GM12878 (cell line): ENCODE results near the gene SOX5. TPM values are rescaled to one million over a fixed set of nuclear protein-coding genes. Genes with fewer than 3 reads are reported as not detected.

Experiments used
- ATAC-seq: fragments of 200-7000 bp; cut with Tn5 transposase; 3 replicates; pipeline ENCODE4 v1.9.1; 2020; ENCODE audit warnings: mild to moderate bottlenecking, moderate library complexity
- BruUV-seq: library from RNA; stranded (reverse); fragments of 400-500 nt; replicated peaks from 2 replicates; lab custom pipeline; 2021; lab: Mats Ljungman, UMichigan
- CTCF ChIA-PET: fragments of 300-600 bp; sonication (Branson Sonifier 250); formaldehyde crosslinking; extraction: SDS; loops from one replicate; lab custom pipeline; 2021; ENCODE audit warnings: inconsistent platforms; lab: Yijun Ruan, JAX
- POLR2A ChIA-PET: fragments of 350-600 bp; formaldehyde crosslinking; extraction: SDS; loops from one replicate; lab custom pipeline; 2021; ENCODE audit warnings: inconsistent platforms; lab: Charles Lee
- RAD21 ChIA-PET: fragments of 300-600 bp; sonication (Branson Sonifier 250); formaldehyde crosslinking; loops from one replicate; lab custom pipeline; 2023; ENCODE audit warnings: antibody characterized with exemption; ENCODE audit not compliant: unreplicated experiment; lab: Charles Lee
- SMC1A ChIA-PET: fragments of 300-600 bp; sonication (Branson Sonifier 250); formaldehyde crosslinking; loops from one replicate; lab custom pipeline; 2023; ENCODE audit not compliant: unreplicated experiment, uncharacterized antibody; lab: Charles Lee
- DNase-seq: peaks from one replicate; pipeline ENCODE4 v3.0.0-alpha.2; 2011; ENCODE audit warnings: low read depth, low spot score
- FAIRE-seq: peaks from 3 replicates; lab custom pipeline; 2011; peaks lifted over from hg19 to GRCh38; lab: Jason Lieb, UNC
- H2AFZ ChIP-seq: 2 replicates; pipeline ENCODE4 v1.6.0; 2011; ENCODE audit warnings: low read depth, low read length, control low read depth; ENCODE audit not compliant: control insufficient read depth
- H3K27ac ChIP-seq: 2 replicates; pipeline ENCODE4 v1.5.1; 2011; ENCODE audit warnings: control low read depth; ENCODE audit not compliant: control insufficient read depth, insufficient read depth
- H3K27me3 ChIP-seq, 2 experiments: replicated peaks in 1 of 2; 2 replicates each; pipeline versions ENCODE4 v1.6.0 to v1.6.1; 2011; ENCODE audit warnings: low read length in 1 of 2; ENCODE audit not compliant: control insufficient read depth in 2 of 2, insufficient read depth in 2 of 2
- H3K36me3 ChIP-seq, 2 experiments: 2 replicates each; pipeline ENCODE4 v1.5.1; 2011; ENCODE audit warnings: low read length in 1 of 2; ENCODE audit not compliant: control insufficient read depth in 2 of 2, insufficient read depth in 2 of 2
- H3K4me1 ChIP-seq: 2 replicates; pipeline ENCODE4 v1.6.1; 2011; ENCODE audit warnings: mild to moderate bottlenecking, low read length, moderate library complexity, mixed read lengths; ENCODE audit not compliant: control insufficient read depth, insufficient read depth
- H3K4me2 ChIP-seq: 2 replicates; pipeline ENCODE4 v1.6.0; 2011; ENCODE audit warnings: control low read depth; ENCODE audit not compliant: control insufficient read depth, insufficient read depth
- H3K4me3 ChIP-seq: fragments of 200-600 bp; sonication (generic); 2 replicates; pipeline ENCODE4 v1.5.1; 2016
- H3K79me2 ChIP-seq: 2 replicates; pipeline ENCODE4 v1.6.0; 2011; ENCODE audit warnings: low read length; ENCODE audit not compliant: control insufficient read depth, insufficient read depth
- H3K9ac ChIP-seq: 2 replicates; pipeline ENCODE4 v1.8.0; 2011; ENCODE audit warnings: low read length, control low read depth, mixed read lengths; ENCODE audit not compliant: control insufficient read depth, insufficient read depth
- H3K9me3 ChIP-seq: replicated peaks from 3 replicates; pipeline ENCODE4 v1.5.1; 2011; ENCODE audit warnings: mild to moderate bottlenecking, low read length; ENCODE audit not compliant: control insufficient read depth, insufficient read depth
- H4K20me1 ChIP-seq: 2 replicates; pipeline ENCODE4 v1.6.0; 2011; ENCODE audit not compliant: control insufficient read depth, insufficient read depth
- BCLAF1 ChIP-seq: fragments of 450-650 bp; IDR thresholded peaks from 2 replicates; pipeline ENCODE4 v1.6.1; 2017; ENCODE audit warnings: antibody characterized with exemption, mild to moderate bottlenecking, moderate library complexity
- BHLHE40 ChIP-seq, 2 experiments: fragments of 450-650 bp in 1 of 2; IDR thresholded peaks; 2 replicates each; pipeline ENCODE4 v1.6.1; 2011 to 2017; ENCODE audit warnings: low read depth in 2 of 2, borderline replicate concordance in 1 of 2, improper control_type of control experiment in 1 of 2, low read length in 1 of 2, mild to moderate bottlenecking in 1 of 2
- FOXK2 ChIP-seq: fragments of 450-650 bp; IDR thresholded peaks from 2 replicates; pipeline ENCODE4 v1.6.1; 2017; ENCODE audit warnings: mild to moderate bottlenecking, moderate library complexity
- HSF1 ChIP-seq: fragments of 150-350 bp; IDR thresholded peaks from 2 replicates; pipeline ENCODE4 v1.6.1; 2014; ENCODE audit warnings: mild to moderate bottlenecking, low read depth, low read length
- KLF5 ChIP-seq: fragments of 450-650 bp; IDR thresholded peaks from 2 replicates; pipeline ENCODE4 v1.6.1; 2014; ENCODE audit warnings: mild to moderate bottlenecking; ENCODE audit not compliant: partially characterized antibody
- POU2F2 ChIP-seq: IDR thresholded peaks from 3 replicates; pipeline ENCODE4 v1.6.1; 2011; ENCODE audit warnings: low read depth, mild to moderate bottlenecking, low read length, borderline replicate concordance
- RAD51 ChIP-seq: fragments of 450-650 bp; IDR thresholded peaks from 2 replicates; pipeline ENCODE4 v1.6.1; 2016; ENCODE audit warnings: moderate library complexity, mild to moderate bottlenecking, inconsistent platforms
- SP1 ChIP-seq: IDR thresholded peaks from one replicate; pipeline ENCODE4 v1.6.1; 2011; ENCODE audit warnings: low read depth, low read length
- in situ Hi-C: fragments of 300-500 bp; cut with MboI; formaldehyde crosslinking; loops from 9 replicates; pipeline ENCODE4 v1.14.3; 2018; ENCODE audit warnings: mixed read lengths
- intact Hi-C: fragments of 100-400 bp; cut with micrococcal nuclease; formaldehyde crosslinking; loops from one replicate; pipeline ENCODE4 v1.14.2; 2022; ENCODE audit not compliant: unreplicated experiment
- polyA plus RNA-seq, 11 experiments: library from polyadenylated mRNA; depleted of rRNA in 4 of 11; unstranded in 6 of 11; stranded (reverse) in 5 of 11; fragments of >200 nt; fragmentation: Nextera tagmentation in 4 of 11; fragmentation: Illumina TruSeq in 1 of 11; extraction: Ambion mirVana in 4 of 11; extraction: Trizol in 1 of 11; gene quantifications; 1 replicate in 1 of 11; 2 replicates in 10 of 11; pipeline versions ENCODE4 v1.2.1 to v1.2.3, GENCODE V29; 2011 to 2016; ENCODE audit warnings: inconsistent platforms in 2 of 11, missing spikeins in 2 of 11, low read depth in 1 of 11
- total RNA-seq, 4 experiments: library from RNA; depleted of rRNA in 3 of 4; stranded (reverse); fragments of >200 nt in 3 of 4; fragmentation: Illumina TruSeq in 1 of 4; extraction: Trizol in 1 of 4; gene quantifications; 2 replicates each; pipeline versions ENCODE4 v1.2.1 to v1.2.3, GENCODE V29; 2013 to 2021

The SOX5 gene
- total and polyA plus RNA-seq, 10 of the 15 experiments (the other 5 are each of a cell fraction or from before 2014, with no cell fraction given): 0.08 to 1.0 (median 0.24) TPM

GRCh38 chr12:23694307-23694706, 255.2 kb downstream of the SOX5 start:
- CTCF ChIA-PET: interaction anchor here (1.1 kb wide), 1 partner anchor 12 kb away, joined by 3 read pairs; no protein-coding TSS in a partner anchor

More at GRCh38 chr12:23694307-23694706, 255.2 kb downstream of the SOX5 start:
- in situ Hi-C loops: no loop called here
- Histone ChIP-seq H3K36me3 (no peaks in the 10 kb centered on the region), H3K27me3 (no peaks in the 10 kb centered on the region), H3K4me3 (no peak overlapping the region), H3K4me2 (no peak overlapping the region), H3K9ac (no peak overlapping the region), H3K27ac (no peak overlapping the region), H3K79me2 (no peaks in the 10 kb centered on the region), H3K9me3 (no peaks in the 10 kb centered on the region), H4K20me1 (no peaks in the 10 kb centered on the region), H2AFZ (no peak overlapping the region), H3K4me1 (no peaks in the 10 kb centered on the region)
- POLR2A ChIA-PET: no interaction called here
- ATAC-seq (no peak), FAIRE-seq (no peak), DNase-seq (no peak)
- RAD21 ChIA-PET: no interaction called here
- BruUV-seq: no TSS peak
- TF ChIP-seq SP1: no peak
- no peak for TF ChIP-seq FOXK2
- TF ChIP-seq BHLHE40 (IDR thresholded peaks at IDR 0.05; ENCODE audit: borderline replicate concordance in 1 of 2, low read depth in 2 of 2, low read length in 1 of 2): no peak
- TF ChIP-seq RAD51: no peak
- no peak for TF ChIP-seq KLF5
- no peak for TF ChIP-seq HSF1
- no peak for TF ChIP-seq POU2F2
- TF ChIP-seq BCLAF1: no peak
- intact Hi-C loops: no loop called here
- SMC1A ChIA-PET: interaction anchor here (2.6 kb wide), 1 partner anchor 9 kb away, joined by 8 read pairs; no protein-coding TSS in a partner anchor
